AG09309 (cell line): Measurements from ENCODE around the gene CSNK1D.

ENCODE experiments used
- DNase-seq: peaks from one replicate; pipeline ENCODE4 v3.0.0-alpha.2; 2010; ENCODE audit warnings: low read depth
- H3K4me3 ChIP-seq: 2 replicates; pipeline ENCODE4 v1.5.1; 2011; ENCODE audit warnings: mild to moderate bottlenecking, low read depth, low read length, moderate library complexity; ENCODE audit not compliant: control insufficient read depth
- CTCF ChIP-seq: IDR thresholded peaks from 2 replicates; pipeline ENCODE4 v1.5.1; 2011; ENCODE audit warnings: mild to moderate bottlenecking, low read depth, low read length, inconsistent platforms; ENCODE audit not compliant: insufficient read depth, control insufficient read depth; ENCODE audit errors: missing control alignments

CSNK1D gene

GRCh38 chr17:82253179-82253544, 20.3 kb downstream of the CSNK1D start:
- no peak for TF ChIP-seq CTCF
- no peak overlapping the region for H3K4me3 ChIP-seq
- DNase-seq, result no peak

- no peak for DNase-seq
- H3K4me3 ChIP-seq, result no peak overlapping the region
- no peak for TF ChIP-seq CTCF
Measured at GRCh38 chr17:82252511-82253178, 20.9 kb downstream of the CSNK1D start.

- no peak overlapping the region for H3K4me3 ChIP-seq
- no peak for DNase-seq
- no peak for TF ChIP-seq CTCF
Measured at GRCh38 chr17:82250868-82251500, 22.5 kb downstream of the CSNK1D start.

GRCh38 chr17:82249896-82250581, 23.5 kb downstream of the CSNK1D start:
- no peak overlapping the region for H3K4me3 ChIP-seq
- DNase-seq, result no peak
- no peak for TF ChIP-seq CTCF

GRCh38 chr17:82248815-82249674, 24.5 kb downstream of the CSNK1D start:
- no peak for DNase-seq
- TF ChIP-seq CTCF, result no peak
- H3K4me3 ChIP-seq, result no peak overlapping the region

GRCh38 chr17:82247856-82248671, 25.4 kb downstream of the CSNK1D start:
- DNase-seq, result no peak
- H3K4me3 ChIP-seq, result no peak overlapping the region
- no peak for TF ChIP-seq CTCF
